Measurements from ENCODE around the gene PLD1.

Gene PLD1

GRCh38 chr3:171841620-171842000, 31.3 kb upstream of the PLD1 start:
- H3K4me3 ChIP-seq (replicated peaks; ENCODE audit: insufficient read depth, low read length) = no peak overlapping the region
- H3K27me3 ChIP-seq (ENCODE audit: insufficient read depth, poor library complexity, severe bottlenecking) = no peaks in the 10 kb centered on the region
- TF ChIP-seq SPI1 (IDR thresholded peaks at IDR 0.05; ENCODE audit: borderline replicate concordance, low read depth) (no peak), GABPA (IDR thresholded peaks at IDR 0.05; ENCODE audit: low read depth) (no peak), CTCF (IDR thresholded peaks at IDR 0.05; ENCODE audit: insufficient read depth, low read length) (no peak), REST (IDR thresholded peaks at IDR 0.05; ENCODE audit: insufficient replicate concordance, low read depth) (no peak), POLR2AphosphoS5 (IDR thresholded peaks at IDR 0.05; ENCODE audit: low read depth) (no peak)
- DNase-seq (ENCODE audit: low read depth in 1 of 2, low spot score in 1 of 2) = no peak
- no peak overlapping the region for H3K27ac ChIP-seq (replicated peaks)

- TF ChIP-seq SPI1 (IDR thresholded peaks at IDR 0.05; ENCODE audit: borderline replicate concordance, low read depth) (peak; percentile 9; the same call in 1 of the 2 replicates), POLR2AphosphoS5 (IDR thresholded peaks at IDR 0.05; ENCODE audit: low read depth) (no peak; the same call in 1 of the 2 replicates)
- peak overlapping the region; percentile 51 for H3K27ac ChIP-seq (replicated peaks)
- peak in 1 of 2 experiments; percentile 66 for DNase-seq (ENCODE audit: low read depth in 1 of 2, low spot score in 1 of 2)
- no peak overlapping the region for H3K4me3 ChIP-seq (replicated peaks; ENCODE audit: insufficient read depth, low read length)
- H3K27me3 ChIP-seq (ENCODE audit: insufficient read depth, poor library complexity, severe bottlenecking) = no peaks in the 10 kb centered on the region
Measured at GRCh38 chr3:171840811-171841619, 30.7 kb upstream of the PLD1 start.

GRCh38 chr3:171840445-171840810, 30.1 kb upstream of the PLD1 start:
- no peak overlapping the region for H3K4me3 ChIP-seq (replicated peaks; ENCODE audit: insufficient read depth, low read length)
- peak overlapping the region; percentile 51 for H3K27ac ChIP-seq (replicated peaks)
- no peak for TF ChIP-seq CTCF (IDR thresholded peaks at IDR 0.05; ENCODE audit: insufficient read depth, low read length)
- no peak for TF ChIP-seq GABPA (IDR thresholded peaks at IDR 0.05; ENCODE audit: low read depth)
- TF ChIP-seq REST (IDR thresholded peaks at IDR 0.05; ENCODE audit: insufficient replicate concordance, low read depth) = no peak
- H3K27me3 ChIP-seq (ENCODE audit: insufficient read depth, poor library complexity, severe bottlenecking) = no peaks in the 10 kb centered on the region
- no peak for DNase-seq (ENCODE audit: low read depth in 1 of 2, low spot score in 1 of 2)

GRCh38 chr3:171839270-171839669, 29.0 kb upstream of the PLD1 start:
- no peak overlapping the region for H3K27ac ChIP-seq (replicated peaks)
- TF ChIP-seq GABPA (IDR thresholded peaks at IDR 0.05; ENCODE audit: low read depth) (no peak), POLR2AphosphoS5 (IDR thresholded peaks at IDR 0.05; ENCODE audit: low read depth) (no peak), REST (IDR thresholded peaks at IDR 0.05; ENCODE audit: insufficient replicate concordance, low read depth) (no peak), CTCF (IDR thresholded peaks at IDR 0.05; ENCODE audit: insufficient read depth, low read length) (no peak), SPI1 (IDR thresholded peaks at IDR 0.05; ENCODE audit: borderline replicate concordance, low read depth) (no peak)
- DNase-seq (ENCODE audit: low read depth in 1 of 2, low spot score in 1 of 2) = no peak
- H3K27me3 ChIP-seq (ENCODE audit: insufficient read depth, poor library complexity, severe bottlenecking) = no peaks in the 10 kb centered on the region
- no peak overlapping the region for H3K4me3 ChIP-seq (replicated peaks; ENCODE audit: insufficient read depth, low read length)

Measured in HL-60 (cell line).